NCI-H2107 (cell line): Measurements from ENCODE around the gene IMPACT.

ENCODE experiments used
- DNase-seq: peaks from one replicate; lab custom pipeline; 2025; lab: John Stamatoyannopoulos, UW

Gene IMPACT

GRCh38 chr18:24421831-24422230 lies 4.6 kb upstream of the IMPACT start:
- no peak for DNase-seq

GRCh38 chr18:24426073-24426397 lies 435 bp upstream of the IMPACT start:
- DNase-seq: no peak

DNA sequence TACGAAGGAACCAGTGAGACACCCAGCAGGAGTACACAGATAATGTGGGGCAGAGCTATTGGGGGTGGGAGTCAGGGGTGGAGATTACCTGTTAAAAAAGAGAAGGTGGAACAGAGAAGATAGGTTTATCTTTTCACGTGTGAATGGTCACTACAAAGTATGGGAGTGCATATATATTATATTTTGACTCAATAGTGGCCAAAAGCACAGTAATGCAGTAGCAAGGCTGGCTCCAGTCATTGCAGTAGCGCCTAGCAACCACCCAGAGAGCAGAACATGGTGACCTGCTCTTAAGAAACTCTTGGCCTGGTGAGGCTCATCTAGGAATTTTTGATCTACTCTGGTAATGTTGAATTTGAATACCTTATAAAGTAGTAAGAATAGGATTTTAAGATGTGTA lies 1.0 kb downstream of the IMPACT start:
- no peak for DNase-seq

GRCh38 chr18:24428709-24429108 lies 2.2 kb downstream of the IMPACT start:
- no peak for DNase-seq

DNA sequence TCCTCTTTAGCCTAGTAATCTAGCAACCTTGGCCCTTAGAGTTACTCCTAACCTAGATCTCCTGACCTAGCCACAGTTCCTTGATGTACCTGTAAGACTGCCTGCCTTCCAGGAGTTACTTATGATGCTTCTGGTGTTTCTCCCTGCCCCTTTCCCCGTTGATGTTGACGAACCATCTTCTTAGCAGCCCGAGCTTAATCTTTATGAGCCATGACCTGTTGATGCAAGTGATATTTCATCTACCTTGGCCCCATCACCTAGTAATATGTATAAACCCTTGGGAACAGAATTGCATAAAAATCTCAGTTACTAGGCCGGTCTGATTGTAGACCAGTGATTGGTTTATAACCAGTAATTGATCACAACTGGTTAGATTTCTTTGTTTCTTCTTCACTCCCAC lies 2.7 kb downstream of the IMPACT start:
- no peak for DNase-seq

DNA sequence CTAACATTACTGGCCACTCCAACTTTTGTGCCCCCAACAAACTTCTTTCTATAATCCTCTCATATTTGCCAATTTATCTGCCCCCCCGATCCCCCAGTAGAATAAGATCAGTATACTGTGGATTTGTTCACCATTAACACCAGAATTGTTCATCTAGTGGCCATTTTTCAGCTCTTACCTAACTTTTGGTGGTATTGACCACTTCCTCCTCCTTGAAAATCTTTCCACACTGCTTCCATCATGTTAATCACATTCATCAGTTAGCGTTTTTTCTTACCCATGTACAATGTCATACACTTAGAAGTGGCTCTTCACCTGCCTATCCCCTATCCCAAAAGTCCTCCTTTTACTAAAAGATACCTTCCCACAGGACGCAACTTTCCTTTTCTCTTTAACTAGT lies 6.1 kb downstream of the IMPACT start:
- no peak for DNase-seq

- DNase-seq: no peak
These were observed 10.5 kb downstream of the IMPACT start for GRCh38 chr18:24436939-24437338.

GRCh38 chr18:24443870-24444269 lies 17.4 kb downstream of the IMPACT start:
- no peak for DNase-seq

DNA sequence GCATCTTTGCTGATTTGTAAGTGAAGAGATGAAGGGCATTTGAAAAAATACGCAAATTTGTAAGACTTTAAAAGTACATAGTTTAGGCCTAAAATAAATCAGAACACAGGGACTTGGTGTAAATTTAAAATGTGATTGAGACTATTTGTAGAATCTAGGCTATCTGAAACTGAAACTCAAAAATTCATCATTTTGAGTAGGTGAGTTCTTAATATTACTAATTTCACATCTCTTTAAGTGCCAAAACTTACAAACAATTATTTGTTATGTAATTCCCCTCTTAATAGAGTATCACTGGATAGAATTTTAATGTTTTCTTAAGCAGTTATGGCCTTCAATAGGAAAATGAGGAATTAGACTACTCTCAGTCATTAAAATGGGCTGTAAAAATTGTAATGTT lies 20.0 kb downstream of the IMPACT start:
- no peak for DNase-seq

GRCh38 chr18:24446953-24447538 lies 20.6 kb downstream of the IMPACT start:
- DNase-seq: no peak

GRCh38 chr18:24447961-24448360 lies 21.5 kb downstream of the IMPACT start:
- DNase-seq: no peak

- no peak for DNase-seq
These were observed 30.1 kb downstream of the IMPACT start for GRCh38 chr18:24456549-24456948.

DNA sequence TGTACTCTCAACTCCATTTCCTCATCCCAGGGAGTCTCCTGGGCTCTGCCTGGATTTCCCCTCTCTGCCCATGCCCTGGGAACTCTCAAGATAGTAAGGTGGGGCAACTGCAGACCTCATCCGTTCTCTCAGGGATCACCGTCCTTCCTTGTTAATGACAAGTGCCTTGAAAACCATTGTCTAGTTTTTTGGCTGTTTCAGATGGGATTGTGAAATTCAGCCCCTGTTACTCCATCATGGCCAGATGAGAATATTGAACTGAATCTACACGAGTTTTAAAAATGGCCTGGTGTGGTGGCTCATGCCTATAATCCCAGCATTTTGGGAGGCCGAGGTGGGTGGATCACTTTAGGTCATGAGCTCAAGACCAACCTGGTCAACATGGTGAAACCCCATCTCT lies 33.3 kb downstream of the IMPACT start:
- no peak for DNase-seq

DNA sequence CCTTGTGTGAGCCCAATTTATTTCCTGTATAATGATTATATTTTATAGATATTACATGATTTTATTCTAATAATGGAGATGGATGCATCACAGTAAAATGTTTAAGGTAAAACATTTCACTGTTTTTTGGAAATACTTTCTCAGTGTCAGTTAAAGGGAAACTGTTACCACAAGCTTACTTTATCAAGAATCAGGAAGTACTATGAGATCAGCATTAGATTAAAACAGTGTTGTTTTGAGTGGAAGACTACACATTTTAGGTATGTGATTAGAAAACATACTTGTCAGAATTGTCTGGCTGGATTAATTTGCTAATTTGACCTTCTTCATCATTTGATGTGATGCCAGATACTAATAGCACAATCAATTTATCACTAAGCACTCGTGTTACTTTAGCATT lies 33.9 kb downstream of the IMPACT start, which contains the start of gene HRH4:
Gene HRH4 (plus strand): TSS at position 250 of the 400 bp plus-strand sequence. CDS start 92 bp downstream, at position 342.
- DNase-seq: no peak

- no peak for DNase-seq
These were observed 35.5 kb downstream of the IMPACT start for GRCh38 chr18:24461996-24462395.

- DNase-seq: no peak
These were observed 36.6 kb downstream of the IMPACT start for GRCh38 chr18:24462838-24463775.

DNA sequence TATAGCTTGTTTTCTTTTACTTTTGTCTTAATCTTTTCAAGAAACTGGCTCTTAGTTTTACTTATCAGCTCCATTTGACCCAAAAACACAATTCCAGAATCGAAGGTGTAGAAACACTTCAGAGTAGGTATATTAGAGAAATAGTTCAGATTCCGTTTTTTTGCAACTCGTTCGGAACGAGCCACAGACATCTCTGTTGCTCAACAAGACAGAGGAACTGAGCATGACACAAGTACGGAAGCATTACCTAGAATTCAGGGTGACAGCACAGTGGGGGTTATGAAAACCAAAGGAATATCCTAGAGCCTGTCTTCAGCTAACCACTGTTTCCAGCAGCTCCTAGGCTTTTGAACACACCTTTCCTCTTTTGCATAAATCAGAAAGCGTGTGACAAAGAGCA lies 39.0 kb downstream of the IMPACT start:
- DNase-seq: no peak

- no peak for DNase-seq
These were observed 40.3 kb downstream of the IMPACT start for GRCh38 chr18:24466771-24467170.

DNA sequence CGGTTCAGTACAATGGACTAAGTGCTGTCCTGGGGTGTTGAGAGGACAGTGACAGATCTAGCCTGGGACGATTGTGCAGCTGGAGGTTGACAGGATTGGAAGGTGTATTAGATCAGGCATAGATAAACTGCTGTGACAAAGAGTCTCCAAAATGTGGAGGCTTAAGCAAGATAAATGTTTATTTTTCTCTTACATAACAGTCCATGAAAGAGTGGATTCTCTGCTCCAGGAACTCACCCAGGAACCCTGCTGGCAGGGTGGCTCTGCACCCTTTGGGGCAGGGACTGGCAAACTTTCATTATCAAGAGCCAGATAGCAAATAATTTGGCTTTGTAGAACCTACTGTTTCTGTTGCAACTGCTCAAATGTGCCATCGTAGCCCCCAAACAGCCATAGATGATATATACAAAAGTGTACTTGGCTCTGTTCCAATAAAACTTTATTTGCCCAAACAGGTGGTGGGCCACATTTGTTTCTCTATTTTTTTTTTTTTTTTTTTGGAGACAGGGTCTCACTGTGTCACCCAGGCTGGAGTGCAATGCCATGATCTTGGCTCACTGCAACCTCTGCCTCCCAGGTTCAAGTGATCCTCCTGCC lies 43.6 kb downstream of the IMPACT start:
- no peak for DNase-seq

DNA sequence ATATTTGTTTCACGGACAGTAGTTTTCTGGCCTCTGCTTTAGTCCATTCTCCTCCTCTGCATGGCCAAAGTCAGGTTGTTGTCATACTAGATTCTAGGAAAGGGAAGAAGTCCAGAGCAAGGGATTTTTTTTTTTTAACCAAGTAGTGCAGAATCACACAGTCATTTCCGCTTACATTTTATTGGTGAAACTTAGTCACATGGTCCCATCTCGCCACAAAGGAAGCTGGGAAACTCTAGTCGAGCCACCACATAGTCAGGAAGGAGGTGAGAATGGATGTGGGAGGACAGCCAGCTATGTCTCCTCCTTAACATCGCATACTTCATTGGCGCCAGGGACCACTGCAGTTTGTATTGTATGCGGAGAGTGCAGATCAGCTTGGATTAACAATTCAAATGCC lies 44.3 kb downstream of the IMPACT start:
- no peak for DNase-seq

GRCh38 chr18:24472591-24472990 lies 46.1 kb downstream of the IMPACT start:
- DNase-seq: no peak

DNA sequence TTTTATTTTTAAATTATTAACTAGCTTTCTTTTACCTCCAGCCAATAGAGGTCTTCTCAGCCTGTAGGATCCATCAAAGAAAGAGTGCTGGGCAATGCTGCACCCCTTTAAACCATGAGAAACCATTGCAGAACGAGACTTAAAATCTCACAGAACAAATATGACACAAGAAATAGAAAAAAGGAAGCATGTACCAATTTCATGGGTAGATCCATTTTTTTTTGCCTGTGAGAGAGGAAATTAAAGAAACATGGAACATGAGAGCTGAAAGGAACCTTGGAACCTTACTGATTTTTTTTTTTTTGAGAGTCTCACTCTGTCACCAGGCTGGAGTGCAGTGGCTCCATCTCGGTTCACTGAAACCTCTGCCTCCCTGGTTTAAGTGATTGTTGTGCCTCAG lies 47.9 kb downstream of the IMPACT start:
- no peak for DNase-seq

DNA sequence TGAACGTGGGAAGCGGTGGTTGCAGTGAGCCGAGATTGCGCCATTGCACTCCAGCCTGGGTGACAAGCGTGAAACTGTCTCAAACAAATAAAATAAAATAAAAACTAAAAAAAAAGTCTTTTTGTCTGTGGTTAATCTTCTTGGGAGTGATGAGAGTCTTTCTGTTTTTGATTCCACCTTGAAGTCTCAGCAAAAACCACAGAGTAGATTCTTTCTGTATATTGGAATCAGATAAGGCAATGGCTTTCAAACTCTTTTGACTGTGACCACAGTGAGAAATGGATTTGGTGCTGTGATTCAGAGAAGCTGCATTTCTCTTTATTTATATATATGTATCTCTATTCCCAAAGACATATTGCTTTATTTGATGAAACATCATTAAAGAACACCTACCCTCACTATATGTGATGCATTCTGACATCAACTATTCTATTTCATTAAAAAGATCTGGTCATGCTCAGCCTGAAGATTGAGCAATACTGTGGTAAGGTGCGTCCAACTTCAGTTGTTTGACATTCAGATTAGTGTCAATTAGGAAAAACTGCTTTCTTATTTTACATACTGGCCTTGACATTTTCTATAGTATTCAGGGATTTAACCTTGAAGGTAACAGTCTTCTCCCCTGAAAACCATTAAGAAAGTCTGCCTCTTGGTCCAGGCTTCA lies 49.6 kb downstream of the IMPACT start:
- no peak for DNase-seq
